AG04450 (cell line): ENCODE measurements around the gene PFDN6. TPM values are rescaled to one million over a fixed set of nuclear protein-coding genes. Genes with fewer than 3 reads are reported as not detected.

Experiments
- CTCF ChIA-PET: fragments of 300-600, 350-600 bp; formaldehyde crosslinking; extraction: SDS; loops from one replicate; lab custom pipeline; 2022; ENCODE audit warnings: antibody characterized with exemption, inconsistent platforms; lab: Charles Lee
- POLR2A ChIA-PET: fragments of 350-600 bp; formaldehyde crosslinking; extraction: SDS; loops from one replicate; lab custom pipeline; 2021; ENCODE audit warnings: antibody characterized with exemption, inconsistent platforms; lab: Yijun Ruan, JAX
- DNase-seq: peaks from one replicate; pipeline ENCODE4 v3.0.0-alpha.2; 2011; ENCODE audit warnings: low read depth, low spot score
- H3K27ac ChIP-seq: one replicate; pipeline ENCODE4 v1.5.1; 2012; ENCODE audit warnings: low read depth, low read length, control low read depth
- H3K27me3 ChIP-seq: one replicate; pipeline ENCODE4 v1.6.0; 2012; ENCODE audit warnings: low read length; ENCODE audit not compliant: control insufficient read depth, insufficient read depth
- H3K4me3 ChIP-seq: 2 replicates; pipeline ENCODE4 v1.5.1; 2011; ENCODE audit warnings: mild to moderate bottlenecking, low read depth, low read length, control low read depth
- H3K9me3 ChIP-seq: 2 replicates; pipeline ENCODE4 v1.5.1; 2012; ENCODE audit warnings: low read length; ENCODE audit not compliant: control insufficient read depth, insufficient read depth
- polyA plus RNA-seq: library from polyadenylated mRNA; depleted of rRNA; stranded (reverse); fragments of >200 nt; gene quantifications from 2 replicates; pipeline ENCODE4 v1.2.3, GENCODE V29; 2011
- TF ChIP-seq, protein P1 (sequence below): IDR thresholded peaks from 2 replicates; pipeline ENCODE4 v1.5.1; 2011; ENCODE audit warnings: low read depth, low read length, control low read depth, inconsistent platforms

PFDN6 gene
- polyA plus RNA-seq, 1 experiment, result 64.6 TPM

DNA sequence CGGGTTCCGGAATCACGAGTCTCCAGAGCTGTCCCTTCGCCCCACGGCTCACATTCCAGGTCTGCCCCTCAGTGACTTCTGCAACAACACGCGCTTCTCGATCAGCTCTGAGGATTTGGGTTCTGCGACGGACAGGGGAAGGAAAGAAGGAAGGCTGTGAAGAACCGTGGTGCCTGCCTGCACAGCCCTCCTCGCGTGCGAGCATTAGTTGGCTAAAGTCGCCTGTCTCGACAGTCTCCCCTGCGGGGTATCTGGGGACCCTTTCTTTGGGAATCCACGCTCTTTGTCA lies 40.8 kb upstream of the PFDN6 start:
- Histone ChIP-seq H3K27ac (peak overlapping the region; percentile 97), H3K9me3 (no peaks in the 10 kb centered on the region), H3K27me3 (peaks cover 2% of the 10 kb centered on the region), H3K4me3 (peak overlapping the region; percentile 67)
- CTCF ChIA-PET, result interaction anchor here (0.6 to 4.7 kb wide), 30 partner anchors 13 to 410 kb away, joined by 3 to 72 read pairs (median 5); partner anchors contain the start of genes HLA-DMA, RING1 and TAP2
- TF ChIP-seq, protein P1, sequence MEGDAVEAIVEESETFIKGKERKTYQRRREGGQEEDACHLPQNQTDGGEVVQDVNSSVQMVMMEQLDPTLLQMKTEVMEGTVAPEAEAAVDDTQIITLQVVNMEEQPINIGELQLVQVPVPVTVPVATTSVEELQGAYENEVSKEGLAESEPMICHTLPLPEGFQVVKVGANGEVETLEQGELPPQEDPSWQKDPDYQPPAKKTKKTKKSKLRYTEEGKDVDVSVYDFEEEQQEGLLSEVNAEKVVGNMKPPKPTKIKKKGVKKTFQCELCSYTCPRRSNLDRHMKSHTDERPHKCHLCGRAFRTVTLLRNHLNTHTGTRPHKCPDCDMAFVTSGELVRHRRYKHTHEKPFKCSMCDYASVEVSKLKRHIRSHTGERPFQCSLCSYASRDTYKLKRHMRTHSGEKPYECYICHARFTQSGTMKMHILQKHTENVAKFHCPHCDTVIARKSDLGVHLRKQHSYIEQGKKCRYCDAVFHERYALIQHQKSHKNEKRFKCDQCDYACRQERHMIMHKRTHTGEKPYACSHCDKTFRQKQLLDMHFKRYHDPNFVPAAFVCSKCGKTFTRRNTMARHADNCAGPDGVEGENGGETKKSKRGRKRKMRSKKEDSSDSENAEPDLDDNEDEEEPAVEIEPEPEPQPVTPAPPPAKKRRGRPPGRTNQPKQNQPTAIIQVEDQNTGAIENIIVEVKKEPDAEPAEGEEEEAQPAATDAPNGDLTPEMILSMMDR, result no peak
- DNase-seq, result no peak
- POLR2A ChIA-PET, result interaction anchor here (0.7 to 3.7 kb wide), 7 partner anchors 12 to 362 kb away, joined by 3 to 52 read pairs (median 10); partner anchors contain the start of genes B3GALT4, HSD17B8, RING1 and RPS18

GRCh38 chr6:33248932-33249731 lies 40.3 kb upstream of the PFDN6 start:
- DNase-seq, result peak; percentile 98
- H3K4me3 ChIP-seq, result peak overlapping the region; percentile 80
- TF ChIP-seq, protein P1, result peak; percentile 26; the same call in 1 of the 2 replicates
- ChIA-PET POLR2A (interaction anchor here (0.6 to 3.7 kb wide), 9 partner anchors 11 to 363 kb away, joined by 3 to 52 read pairs (median 5); partner anchors contain the start of genes B3GALT4, HSD17B8, PFDN6 and RING1), CTCF (interaction anchor here (0.6 to 4.7 kb wide), 29 partner anchors 12 to 410 kb away, joined by 3 to 72 read pairs (median 5); partner anchors contain the start of genes HLA-DMA, RING1 and TAP2)
- no peaks in the 10 kb centered on the region for H3K9me3 ChIP-seq
- H3K27me3 ChIP-seq, result no peaks in the 10 kb centered on the region
- peak overlapping the region; percentile 97 for H3K27ac ChIP-seq

DNA sequence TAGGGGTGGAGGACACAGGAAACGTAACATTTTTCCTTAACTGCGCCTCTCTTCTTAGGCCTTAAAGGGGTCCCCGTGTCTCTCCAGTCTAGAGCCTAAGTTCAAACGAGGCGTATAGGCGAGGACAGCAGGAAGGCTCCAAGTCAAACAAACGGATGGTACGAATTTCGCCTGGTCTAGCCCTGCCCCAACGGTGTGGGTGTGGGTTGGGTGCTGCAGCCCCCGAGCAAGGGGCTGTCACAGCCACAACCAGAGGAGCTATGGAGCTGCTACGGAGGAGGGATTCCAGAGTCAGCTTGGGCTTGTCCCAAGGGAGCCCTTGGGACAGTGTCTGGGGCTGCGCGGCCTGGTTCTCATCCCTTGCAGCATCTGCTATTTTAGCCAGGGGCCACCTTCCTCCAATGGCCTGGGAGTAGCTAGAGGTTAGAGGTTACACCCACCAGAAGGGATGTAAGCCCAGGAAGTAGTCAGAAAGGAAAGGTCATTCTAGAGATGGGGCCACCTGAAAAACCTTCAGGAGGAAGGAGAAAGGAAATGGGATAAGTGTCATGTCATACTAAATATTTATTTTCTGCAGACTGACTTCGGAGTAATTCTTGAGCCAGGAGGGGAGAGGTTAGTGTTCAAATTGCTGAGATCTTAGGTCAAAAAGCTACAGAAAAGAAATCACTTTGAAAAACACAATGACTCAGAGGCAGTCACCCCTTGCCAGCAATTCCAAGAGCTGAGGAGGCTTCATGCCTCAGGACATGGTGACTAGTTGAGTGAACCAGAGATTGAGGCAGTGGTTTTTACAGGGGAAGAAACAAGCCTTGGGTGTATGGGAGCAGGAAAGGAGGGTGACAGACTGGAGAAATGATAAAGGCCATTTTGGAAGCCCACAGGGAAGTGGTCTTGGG lies 39.4 kb upstream of the PFDN6 start:
- H3K27ac ChIP-seq, result peak overlapping the region; percentile 95
- TF ChIP-seq, protein P1, result no peak
- CTCF ChIA-PET, result interaction anchor here (1.1 to 4.7 kb wide), 7 partner anchors 14 to 382 kb away, joined by 3 to 72 read pairs (median 5); partner anchors contain the start of gene HLA-DMA
- POLR2A ChIA-PET, result interaction anchor here (0.6 to 3.7 kb wide), 8 partner anchors 10 to 278 kb away, joined by 3 to 52 read pairs (median 4); partner anchors contain the start of genes B3GALT4, HSD17B8, PFDN6 and RPS18
- no peaks in the 10 kb centered on the region for H3K27me3 ChIP-seq
- H3K4me3 ChIP-seq, result peak overlapping the region; percentile 80
- no peaks in the 10 kb centered on the region for H3K9me3 ChIP-seq
- no peak for DNase-seq

- ChIA-PET POLR2A (interaction anchor here (0.7 to 3.7 kb wide), 4 partner anchors 13 to 278 kb away, joined by 3 to 52 read pairs (median 33); partner anchors contain the start of genes B3GALT4, RPS18 and VPS52), CTCF (interaction anchor here (0.7 to 4.7 kb wide), 2 partner anchors 236 to 266 kb away, joined by 3 to 72 read pairs; no protein-coding TSS in a partner anchor)
- Histone ChIP-seq H3K27ac (peak overlapping the region; percentile 68), H3K27me3 (no peaks in the 10 kb centered on the region), H3K4me3 (0 out of 2 replicates have a peak overlapping the region, but pooled peaks have one; percentile 17), H3K9me3 (no peaks in the 10 kb centered on the region)
- TF ChIP-seq, protein P1, result no peak
- no peak for DNase-seq
Observed at GRCh38 chr6:33250731-33251130, 38.7 kb upstream of the PFDN6 start.
